NOMO-1 treated with dmso at 0.1 percent for 144 hours (cell line): ENCODE data around the gene RPL6.

Source experiments
- DNase-seq: peaks from one replicate; lab custom pipeline; 2025; ENCODE audit not compliant: unreplicated experiment; lab: John Stamatoyannopoulos, UW

Gene RPL6

DNA sequence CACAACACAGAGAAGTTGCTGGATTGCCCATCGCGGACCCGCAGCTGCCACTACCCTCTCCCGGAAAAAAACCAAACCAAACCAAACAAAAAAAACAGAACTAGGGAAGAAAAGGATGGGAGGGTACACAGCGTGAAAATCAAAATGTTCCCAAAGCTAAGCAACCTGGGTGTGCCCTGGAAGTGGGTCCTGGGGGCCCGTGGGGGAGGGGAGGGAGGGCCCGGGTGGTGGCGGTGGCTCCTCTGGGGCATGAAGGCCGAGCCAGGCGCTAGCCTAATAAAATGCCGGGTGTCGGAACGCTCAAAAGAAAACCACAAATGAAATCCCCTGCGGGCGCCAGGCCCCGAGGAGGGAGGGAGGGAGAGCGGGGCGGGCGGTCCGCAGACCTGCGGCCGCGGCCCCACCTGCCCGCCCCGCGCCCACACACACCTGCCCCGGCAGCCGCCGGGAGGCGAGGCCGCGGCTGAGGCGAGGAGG is 28.0 kb downstream of the RPL6 start:
- no peak for DNase-seq

DNA sequence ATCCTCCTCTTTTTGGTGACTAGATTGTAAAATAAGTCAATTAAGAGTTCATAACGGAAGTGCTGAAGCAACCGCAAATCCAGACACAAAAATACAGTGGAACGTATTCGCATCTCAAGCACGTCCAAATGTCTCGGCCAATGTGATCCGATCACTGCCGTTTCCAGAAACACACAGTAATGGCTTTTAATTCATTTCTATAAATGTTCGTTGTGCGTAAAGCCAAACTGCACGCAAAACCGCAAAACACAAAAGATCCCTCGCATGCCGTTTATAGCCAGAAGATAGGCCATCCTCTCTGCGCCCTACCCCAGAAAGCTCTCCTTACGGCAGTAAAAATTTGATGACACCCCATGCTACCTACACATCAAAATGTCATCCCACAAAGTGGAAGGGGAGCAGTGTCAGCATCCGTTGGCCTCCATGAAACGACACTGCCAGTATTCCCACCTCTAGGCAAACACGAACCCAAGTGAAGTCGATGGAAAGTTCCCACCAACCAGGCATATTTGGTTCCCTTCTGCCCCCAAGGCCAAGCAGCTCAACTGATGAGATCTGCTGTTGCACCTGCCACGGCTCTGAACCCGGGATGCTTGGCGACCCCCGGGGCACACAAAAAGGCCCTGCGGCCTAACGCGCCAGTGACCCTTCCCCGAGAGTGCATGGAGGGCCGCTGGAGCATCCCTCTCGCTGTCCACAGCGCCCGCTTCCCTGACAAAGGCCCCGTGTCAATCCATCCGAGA is 28.6 kb downstream of the RPL6 start:
- no peak for DNase-seq

GRCh38 chr12:112375105-112375504 is 34.3 kb downstream of the RPL6 start:
- no peak for DNase-seq

DNA sequence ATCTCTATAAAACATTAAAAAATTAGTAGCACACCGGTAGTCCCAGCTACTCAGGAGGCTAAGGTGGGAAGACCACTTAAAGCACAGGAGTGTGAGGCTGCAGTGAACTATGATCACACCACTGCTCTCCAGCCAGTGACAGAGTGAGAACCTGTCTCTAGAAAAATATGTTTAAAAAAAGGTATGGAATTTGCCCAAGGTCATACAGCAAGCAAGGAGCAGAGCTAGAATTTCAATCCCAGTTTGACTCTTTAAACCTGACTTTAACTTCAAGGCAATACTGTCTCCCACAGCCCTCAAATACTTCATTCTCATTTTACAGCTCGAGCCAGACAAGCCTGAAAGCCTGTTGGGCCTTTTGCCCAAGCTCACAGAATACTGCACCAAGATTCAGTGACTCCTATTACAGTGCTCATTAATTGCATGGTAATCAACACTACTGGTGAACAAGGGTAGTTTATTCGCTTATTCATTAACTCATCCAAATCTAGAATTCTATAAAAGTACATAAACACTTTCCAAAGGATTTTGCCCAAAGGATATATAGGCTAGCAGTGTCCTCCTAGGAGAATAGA is 35.2 kb downstream of the RPL6 start:
- no peak for DNase-seq

DNA sequence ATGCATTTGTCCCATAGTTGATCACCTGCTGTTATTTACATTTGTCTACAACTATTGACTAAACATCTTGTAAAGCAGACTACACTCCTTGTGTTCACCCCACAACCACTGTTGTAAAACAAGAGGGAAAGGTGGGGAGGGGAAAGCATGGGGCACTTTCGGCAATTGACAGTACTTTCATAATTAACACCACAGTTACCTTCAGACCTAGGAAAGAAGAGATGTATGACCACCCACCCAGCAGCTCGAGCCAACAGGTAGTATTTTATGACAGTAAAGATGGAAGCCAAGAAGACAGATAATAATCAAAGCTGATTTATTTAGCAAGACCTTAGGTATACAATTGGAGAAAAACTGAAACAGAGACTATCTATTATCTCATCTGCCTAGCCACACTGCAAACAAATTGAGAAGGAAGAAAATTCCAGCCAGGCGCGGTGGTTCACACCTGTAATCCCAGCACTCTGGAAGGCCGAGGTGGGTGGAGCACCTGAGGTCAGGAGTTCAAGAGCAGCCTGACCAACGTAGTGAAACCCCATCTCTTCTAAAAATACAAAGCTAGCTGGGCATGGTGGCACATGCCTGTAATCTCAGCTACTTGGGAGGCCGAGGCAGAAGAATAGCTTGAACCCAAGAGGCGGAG is 38.4 kb downstream of the RPL6 start:
- DNase-seq = no peak

GRCh38 chr12:112370199-112370598 is 39.2 kb downstream of the RPL6 start:
- no peak for DNase-seq

- DNase-seq = no peak
These were observed 40.5 kb downstream of the RPL6 start for GRCh38 chr12:112368856-112369255.

DNA sequence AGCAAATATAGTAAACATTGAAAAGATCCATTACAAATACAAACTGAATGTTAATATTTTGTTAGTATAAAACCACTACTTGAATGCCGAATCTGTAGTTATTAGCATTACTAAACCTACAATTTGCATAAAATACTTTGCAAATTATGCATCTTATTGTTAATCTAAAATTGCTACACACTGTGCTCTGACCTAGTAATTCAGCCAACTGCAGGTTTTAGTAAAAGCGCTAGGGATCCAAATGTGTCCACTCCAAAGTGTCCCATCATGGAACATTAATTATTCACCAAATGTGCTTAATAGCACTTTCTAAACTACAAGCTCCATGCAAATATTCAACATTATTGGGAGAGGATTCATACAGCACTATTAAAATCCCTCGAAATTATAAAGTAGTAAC is 41.4 kb downstream of the RPL6 start:
- no peak for DNase-seq

DNA sequence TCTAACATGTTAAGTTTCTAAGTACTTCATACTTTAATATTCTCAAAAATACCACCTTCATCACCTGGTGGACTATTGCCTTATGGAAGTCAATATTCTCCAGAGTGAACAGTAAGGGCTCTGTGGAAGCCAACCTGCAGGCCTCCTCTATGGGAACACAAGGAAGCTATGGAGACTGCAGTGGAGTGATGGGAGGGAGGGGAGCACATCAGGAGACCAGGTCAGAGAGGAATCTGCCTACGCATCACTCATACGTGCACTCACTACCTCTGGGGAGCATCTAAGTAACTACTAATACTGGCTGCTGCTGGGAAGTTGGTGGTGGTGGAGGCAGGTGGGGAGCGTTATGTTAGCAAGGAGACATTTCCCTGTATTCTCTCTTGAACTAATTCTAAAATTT is 47.1 kb downstream of the RPL6 start:
- no peak for DNase-seq

GRCh38 chr12:112361271-112361670 is 48.1 kb downstream of the RPL6 start:
- no peak for DNase-seq

- no peak for DNase-seq
These were observed 50.1 kb downstream of the RPL6 start for GRCh38 chr12:112359290-112359689.

- no peak for DNase-seq
These were observed 52.2 kb downstream of the RPL6 start for GRCh38 chr12:112357214-112357613.
